Osteocyte (in vitro differentiated cells): ENCODE data around the gene ST7. TPM values are rescaled to one million over a fixed set of nuclear protein-coding genes. Genes with fewer than 3 reads are reported as not detected.
A peak's percentile ranks its signal among the peaks of the same experiment; 100 is the strongest.

ENCODE experiments used
- DNase-seq: peaks from one replicate; pipeline ENCODE4 v3.0.0; 2021; ENCODE audit warnings: mixed read lengths; ENCODE audit not compliant: unreplicated experiment; ENCODE audit errors: extremely low spot score
- H3K27ac Mint-ChIP-seq: one replicate; pipeline ENCODE4 v1.8.0; 2021; ENCODE audit warnings: mild to moderate bottlenecking, mixed read lengths; ENCODE audit not compliant: unreplicated experiment
- H3K27me3 Mint-ChIP-seq: one replicate; pipeline ENCODE4 v1.8.0; 2021; ENCODE audit warnings: mixed read lengths; ENCODE audit not compliant: unreplicated experiment
- H3K36me3 Mint-ChIP-seq: one replicate; pipeline ENCODE4 v1.8.0; 2021; ENCODE audit warnings: mixed read lengths; ENCODE audit not compliant: unreplicated experiment
- H3K4me1 Mint-ChIP-seq: one replicate; pipeline ENCODE4 v1.8.0; 2021; ENCODE audit warnings: mixed read lengths; ENCODE audit not compliant: unreplicated experiment
- H3K4me3 Mint-ChIP-seq: one replicate; pipeline ENCODE4 v1.8.0; 2021; ENCODE audit warnings: mild to moderate bottlenecking, moderate library complexity, mixed read lengths; ENCODE audit not compliant: unreplicated experiment
- H3K9me3 Mint-ChIP-seq: one replicate; pipeline ENCODE4 v1.8.0; 2021; ENCODE audit warnings: mixed read lengths; ENCODE audit not compliant: unreplicated experiment
- total RNA-seq: library from RNA; stranded (reverse); gene quantifications from 2 replicates; pipeline ENCODE4 v1.2.1, GENCODE V29; 2021
- TF ChIP-seq, protein P1 (sequence below): fragments of 200-600 bp; sonication (generic); IDR thresholded peaks from 2 replicates; pipeline ENCODE4 v1.5.0; 2021; ENCODE audit warnings: antibody characterized with exemption, mild to moderate bottlenecking, moderate library complexity

Gene ST7
- total RNA-seq, 1 donor from 2014 or later: 68.5 TPM

DNA sequence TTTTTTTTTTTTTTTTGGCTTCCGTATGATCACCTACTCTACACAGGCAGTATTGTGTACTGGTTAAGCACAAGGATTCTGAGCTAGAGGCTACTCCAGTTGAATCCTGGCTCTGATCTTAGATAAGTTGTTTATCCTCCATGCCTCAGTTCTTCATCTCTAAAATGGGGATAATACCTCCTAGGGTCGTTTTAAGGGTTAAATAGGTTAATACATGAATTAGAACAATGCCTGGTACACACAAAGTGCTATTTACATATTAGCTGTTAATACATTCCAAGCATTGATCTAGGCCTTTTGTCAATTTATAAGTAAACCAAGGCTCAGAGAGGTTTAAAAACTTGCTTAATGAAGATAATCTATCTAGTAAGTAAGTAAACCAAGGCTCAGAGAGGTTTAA lies 59.0 kb downstream of the ST7 start:
- TF ChIP-seq, protein P1, sequence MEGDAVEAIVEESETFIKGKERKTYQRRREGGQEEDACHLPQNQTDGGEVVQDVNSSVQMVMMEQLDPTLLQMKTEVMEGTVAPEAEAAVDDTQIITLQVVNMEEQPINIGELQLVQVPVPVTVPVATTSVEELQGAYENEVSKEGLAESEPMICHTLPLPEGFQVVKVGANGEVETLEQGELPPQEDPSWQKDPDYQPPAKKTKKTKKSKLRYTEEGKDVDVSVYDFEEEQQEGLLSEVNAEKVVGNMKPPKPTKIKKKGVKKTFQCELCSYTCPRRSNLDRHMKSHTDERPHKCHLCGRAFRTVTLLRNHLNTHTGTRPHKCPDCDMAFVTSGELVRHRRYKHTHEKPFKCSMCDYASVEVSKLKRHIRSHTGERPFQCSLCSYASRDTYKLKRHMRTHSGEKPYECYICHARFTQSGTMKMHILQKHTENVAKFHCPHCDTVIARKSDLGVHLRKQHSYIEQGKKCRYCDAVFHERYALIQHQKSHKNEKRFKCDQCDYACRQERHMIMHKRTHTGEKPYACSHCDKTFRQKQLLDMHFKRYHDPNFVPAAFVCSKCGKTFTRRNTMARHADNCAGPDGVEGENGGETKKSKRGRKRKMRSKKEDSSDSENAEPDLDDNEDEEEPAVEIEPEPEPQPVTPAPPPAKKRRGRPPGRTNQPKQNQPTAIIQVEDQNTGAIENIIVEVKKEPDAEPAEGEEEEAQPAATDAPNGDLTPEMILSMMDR: no peak
- Mint-ChIP-seq H3K36me3 (peaks cover 4% of the 10 kb centered on the region), H3K4me1 (peaks cover 65% of the 10 kb centered on the region), H3K27ac (peak overlapping the region; percentile 63), H3K9me3 (no peaks in the 10 kb centered on the region), H3K27me3 (no peaks in the 10 kb centered on the region), H3K4me3 (no peak overlapping the region)
- DNase-seq: no peak

DNA sequence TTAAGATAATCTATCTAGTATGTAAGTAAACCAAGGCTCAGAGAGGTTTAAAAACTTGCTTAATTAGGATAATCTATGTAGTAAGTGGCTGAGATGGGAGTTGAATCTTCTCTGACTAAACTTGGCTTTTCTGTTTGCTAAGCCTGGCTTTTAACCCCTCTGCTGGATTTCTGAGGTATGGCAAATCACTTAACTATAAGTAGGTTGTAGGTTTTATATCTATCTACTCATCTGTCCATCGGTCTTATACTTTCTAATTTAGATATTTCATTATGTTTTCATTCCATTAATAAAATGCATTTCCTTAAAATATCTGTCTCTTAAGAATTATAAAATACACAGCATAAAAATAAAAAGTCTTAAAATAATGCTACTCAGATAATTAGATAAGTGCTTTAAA lies 59.4 kb downstream of the ST7 start:
- peaks cover 68% of the 10 kb centered on the region for H3K4me1 Mint-ChIP-seq
- peaks cover 4% of the 10 kb centered on the region for H3K36me3 Mint-ChIP-seq
- H3K9me3 Mint-ChIP-seq: no peaks in the 10 kb centered on the region
- H3K27me3 Mint-ChIP-seq: no peaks in the 10 kb centered on the region
- H3K4me3 Mint-ChIP-seq: no peak overlapping the region
- TF ChIP-seq, protein P1: peak; percentile 58
- no peak for DNase-seq
- no peak overlapping the region for H3K27ac Mint-ChIP-seq

DNA sequence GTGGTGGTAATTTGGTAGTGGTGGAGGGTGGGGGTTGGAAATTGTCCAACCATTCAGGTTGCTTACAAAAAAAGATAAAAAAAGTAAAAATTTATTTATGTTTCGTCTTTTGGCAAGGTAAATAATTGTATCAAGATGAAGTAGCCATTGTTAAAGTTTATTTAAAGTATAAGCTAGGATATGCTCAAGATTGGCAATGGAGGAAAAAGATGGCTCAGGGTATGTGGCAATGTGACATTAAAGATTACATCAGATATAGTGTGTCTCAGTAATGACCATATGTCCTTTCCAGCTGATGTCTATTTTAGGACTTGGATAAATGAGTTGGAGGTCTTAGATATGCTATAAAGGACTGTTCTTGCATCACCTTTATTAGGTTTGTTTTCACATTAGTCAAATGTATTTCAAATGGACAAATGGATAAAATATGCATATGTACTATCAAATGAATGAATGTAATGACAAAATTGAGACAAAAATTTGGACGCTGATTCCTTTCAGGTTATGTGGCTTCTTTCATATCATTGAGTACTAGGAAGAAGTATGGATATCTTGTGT lies 60.9 kb downstream of the ST7 start:
- H3K4me1 Mint-ChIP-seq: peaks cover 69% of the 10 kb centered on the region
- H3K27me3 Mint-ChIP-seq: no peaks in the 10 kb centered on the region
- DNase-seq: no peak
- H3K36me3 Mint-ChIP-seq: no peaks in the 10 kb centered on the region
- H3K9me3 Mint-ChIP-seq: no peaks in the 10 kb centered on the region
- TF ChIP-seq, protein P1: no peak
- H3K4me3 Mint-ChIP-seq: peak overlapping the region; percentile 62
- H3K27ac Mint-ChIP-seq: peak overlapping the region; percentile 64

DNA sequence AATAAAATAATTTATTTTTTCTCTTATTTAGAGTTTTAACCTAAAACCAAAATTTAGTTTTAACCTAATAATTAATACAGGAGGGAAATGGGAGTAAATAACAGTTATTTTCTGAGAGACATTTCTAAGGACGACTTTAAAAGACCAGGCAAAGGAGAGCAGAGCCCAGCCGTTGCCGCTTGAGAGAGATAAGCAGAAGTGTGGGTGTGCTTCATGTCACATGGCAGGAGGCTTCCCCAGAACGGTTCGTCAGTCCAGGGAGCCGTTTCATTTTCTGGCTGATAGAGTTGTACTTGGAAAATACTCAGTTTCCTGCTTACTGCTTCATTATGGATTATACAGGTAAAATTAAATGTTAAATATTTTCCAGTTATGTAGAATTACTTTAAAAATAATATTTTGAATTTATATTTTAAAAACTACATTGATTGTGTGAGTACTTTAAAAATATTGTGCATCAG lies 61.4 kb downstream of the ST7 start:
- no peaks in the 10 kb centered on the region for H3K9me3 Mint-ChIP-seq
- peaks cover 66% of the 10 kb centered on the region for H3K4me1 Mint-ChIP-seq
- H3K27me3 Mint-ChIP-seq: no peaks in the 10 kb centered on the region
- H3K4me3 Mint-ChIP-seq: peak overlapping the region; percentile 73
- DNase-seq: no peak
- no peaks in the 10 kb centered on the region for H3K36me3 Mint-ChIP-seq
- TF ChIP-seq, protein P1: no peak
- peak overlapping the region; percentile 69 for H3K27ac Mint-ChIP-seq

DNA sequence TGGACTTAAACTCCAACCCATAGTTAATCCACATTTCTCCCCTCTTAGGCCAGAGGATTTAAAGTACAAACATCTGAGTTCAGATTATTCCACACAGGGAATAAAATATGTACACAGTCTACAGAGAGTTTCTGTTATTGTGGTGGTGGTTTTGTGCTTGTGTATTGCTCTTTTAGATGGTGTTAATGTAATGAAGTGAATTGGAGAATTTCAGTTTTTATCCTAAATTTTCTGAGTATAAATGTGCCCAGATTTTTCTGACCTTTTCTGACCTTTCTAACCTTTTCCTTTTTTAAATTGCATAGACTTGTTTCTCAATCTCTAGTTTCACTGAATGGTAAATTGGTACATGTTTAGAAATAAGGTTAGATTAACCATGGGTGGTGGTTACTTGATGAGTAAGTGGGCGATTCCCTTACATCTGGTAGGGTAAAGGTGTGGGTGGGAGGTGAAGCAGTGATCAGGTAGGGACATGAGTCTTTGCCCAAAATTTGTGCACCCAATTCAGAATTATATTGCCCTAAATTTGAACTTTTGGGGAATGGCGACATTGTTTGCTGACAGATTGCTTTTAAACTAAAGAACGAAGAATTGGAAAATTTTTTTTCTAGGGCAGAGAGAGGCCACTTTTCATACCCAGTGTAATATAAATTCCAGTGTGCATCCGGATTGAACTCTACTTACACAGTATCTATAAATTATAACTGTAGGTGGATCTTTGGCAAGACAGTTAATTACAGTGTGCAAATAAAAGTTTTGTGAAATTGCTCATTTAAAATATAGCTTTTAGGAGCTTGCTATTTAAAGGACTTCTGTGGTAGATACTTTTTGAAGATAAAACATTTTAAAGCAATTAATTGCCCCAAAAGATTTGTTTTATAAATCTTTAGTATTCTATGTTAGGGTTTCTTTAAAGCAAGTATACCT lies 62.2 kb downstream of the ST7 start:
- DNase-seq: no peak
- Mint-ChIP-seq H3K9me3 (no peaks in the 10 kb centered on the region), H3K4me3 (peak overlapping the region; percentile 73), H3K36me3 (no peaks in the 10 kb centered on the region), H3K27me3 (no peaks in the 10 kb centered on the region), H3K27ac (peak overlapping the region; percentile 69), H3K4me1 (peaks cover 58% of the 10 kb centered on the region)
- TF ChIP-seq, protein P1: no peak
